HG03558 (cell line): ENCODE data around the gene NFATC4.
"Not testable (repeated sequence)": the region's sequence is repeated elsewhere in the genome, so short reads cannot be mapped to it uniquely, and the experiment has no call there.

ENCODE experiments used
- ATAC-seq: cut with Tn5 transposase; IDR thresholded peaks from one replicate; pipeline ENCODE4 v1.9.1; 2021; ENCODE audit warnings: moderate number of reproducible peaks; ENCODE audit not compliant: unreplicated experiment; ENCODE audit errors: extremely low read depth

Gene NFATC4

GRCh38 chr14:24382064-24382371 is 14.0 kb downstream of the NFATC4 start:
- ATAC-seq, result no peak

GRCh38 chr14:24384169-24384568 is 16.2 kb downstream of the NFATC4 start:
- ATAC-seq, result no peak

- no peak for ATAC-seq
Observed at GRCh38 chr14:24385524-24385923, 17.5 kb downstream of the NFATC4 start.

GRCh38 chr14:24387009-24387345 is 19.0 kb downstream of the NFATC4 start:
- no peak for ATAC-seq

GRCh38 chr14:24387579-24387978 is 19.6 kb downstream of the NFATC4 start:
- ATAC-seq, result not testable (repeated sequence)

GRCh38 chr14:24388474-24389179 is 20.6 kb downstream of the NFATC4 start:
- ATAC-seq, result no peak

- ATAC-seq, result no peak
Observed at GRCh38 chr14:24389226-24389848, 21.4 kb downstream of the NFATC4 start.

GRCh38 chr14:24390701-24391468 is 22.9 kb downstream of the NFATC4 start:
- ATAC-seq, result no peak

- no peak for ATAC-seq
Observed at GRCh38 chr14:24392325-24393091, 24.5 kb downstream of the NFATC4 start.

- no peak for ATAC-seq
Observed at GRCh38 chr14:24394275-24394674, 26.3 kb downstream of the NFATC4 start.

GRCh38 chr14:24395609-24396582 is 27.9 kb downstream of the NFATC4 start:
- ATAC-seq, result no peak

GRCh38 chr14:24397639-24398292 is 29.8 kb downstream of the NFATC4 start:
- ATAC-seq, result no peak

GRCh38 chr14:24398293-24398652 is 30.3 kb downstream of the NFATC4 start:
- ATAC-seq, result no peak

- ATAC-seq, result no peak
Observed at GRCh38 chr14:24398653-24399446, 30.9 kb downstream of the NFATC4 start, which contains the start of gene NYNRIN. Gene NYNRIN, plus strand, starts transcription at chr14:24399003. Its CDS starts 244 bp downstream, at chr14:24399247.

- no peak for ATAC-seq
Observed at GRCh38 chr14:24399447-24399822, 31.5 kb downstream of the NFATC4 start.

- ATAC-seq, result no peak
Observed at GRCh38 chr14:24399999-24400718, 32.2 kb downstream of the NFATC4 start.

- no peak for ATAC-seq
Observed at GRCh38 chr14:24401810-24402702, 34.1 kb downstream of the NFATC4 start.
